ENCODE results near the gene NLGN4X.

GRCh38 chrX:5842601-5843000 is 386.1 kb downstream of the NLGN4X start:
- TF ChIP-seq CTCF (IDR thresholded peaks at IDR 0.05; ENCODE audit: insufficient read depth, low read length, poor library complexity, severe bottlenecking) (no peak), EZH2phosphoT487 (conservative IDR thresholded peaks at IDR 0.05; ENCODE audit: low read length) (no peak)

Data from SU-DHL-6 (cell line).